Measurements from ENCODE around the gene TMTC1. TPM values are rescaled to one million over a fixed set of nuclear protein-coding genes. Genes with fewer than 3 reads are reported as not detected.

TMTC1 gene
- total RNA-seq, 2 experiments from 2014 or later, result not detected

DNA sequence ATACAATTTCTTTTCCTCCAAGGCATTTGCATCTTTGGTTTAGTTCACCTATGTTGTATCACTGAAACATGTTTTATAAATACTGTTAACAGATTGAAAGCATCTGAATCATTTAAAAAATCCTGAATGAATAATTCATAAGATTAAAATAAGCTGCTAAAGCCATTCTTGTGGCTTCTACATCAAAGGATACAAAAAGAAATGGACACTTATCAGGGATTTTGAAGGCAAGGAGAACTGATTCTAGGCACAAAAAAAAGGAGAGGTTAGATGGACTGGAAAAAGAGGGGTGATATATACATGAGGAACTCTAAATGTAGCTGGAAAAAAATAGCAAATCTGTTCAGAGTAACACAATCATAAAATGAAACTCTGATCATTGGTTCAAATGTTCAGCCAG is 280.5 kb downstream of the TMTC1 start:
- no peaks in the 10 kb centered on the region for H3K9me3 ChIP-seq (ENCODE audit: control insufficient read depth in 1 of 2, insufficient read depth in 1 of 2, low read length in 2 of 2)
- intact Hi-C loops (cut with DNase I, micrococcal nuclease), result no loop called here
- Mint-ChIP-seq H3K4me3 (no peak overlapping the region), H3K9me3 (no peaks in the 10 kb centered on the region), H3K36me3 (ENCODE audit: low read depth) (no peaks in the 10 kb centered on the region), H3K4me1 (ENCODE audit: low read depth) (no peaks in the 10 kb centered on the region), H3K27ac (no peak overlapping the region), H3K27me3 (peaks cover 19% of the 10 kb centered on the region)
- H3K27me3 ChIP-seq (ENCODE audit: control insufficient read depth in 1 of 2, insufficient read depth in 2 of 2, low read length in 2 of 2), result peaks cover 0 to 5% of the 10 kb centered on the region in 2 experiments
- H3K27ac ChIP-seq (ENCODE audit: low read depth in 1 of 2, low read length in 2 of 2), result no peak overlapping the region
- no peak for DNase-seq
- no peaks in the 10 kb centered on the region for H3K4me1 ChIP-seq (ENCODE audit: insufficient read depth, low read length)
- H3K36me3 ChIP-seq (ENCODE audit: insufficient read depth, low read length), result no peaks in the 10 kb centered on the region
- ATAC-seq (ENCODE audit: poor library complexity), result no peak
- TF ChIP-seq, protein P1, sequence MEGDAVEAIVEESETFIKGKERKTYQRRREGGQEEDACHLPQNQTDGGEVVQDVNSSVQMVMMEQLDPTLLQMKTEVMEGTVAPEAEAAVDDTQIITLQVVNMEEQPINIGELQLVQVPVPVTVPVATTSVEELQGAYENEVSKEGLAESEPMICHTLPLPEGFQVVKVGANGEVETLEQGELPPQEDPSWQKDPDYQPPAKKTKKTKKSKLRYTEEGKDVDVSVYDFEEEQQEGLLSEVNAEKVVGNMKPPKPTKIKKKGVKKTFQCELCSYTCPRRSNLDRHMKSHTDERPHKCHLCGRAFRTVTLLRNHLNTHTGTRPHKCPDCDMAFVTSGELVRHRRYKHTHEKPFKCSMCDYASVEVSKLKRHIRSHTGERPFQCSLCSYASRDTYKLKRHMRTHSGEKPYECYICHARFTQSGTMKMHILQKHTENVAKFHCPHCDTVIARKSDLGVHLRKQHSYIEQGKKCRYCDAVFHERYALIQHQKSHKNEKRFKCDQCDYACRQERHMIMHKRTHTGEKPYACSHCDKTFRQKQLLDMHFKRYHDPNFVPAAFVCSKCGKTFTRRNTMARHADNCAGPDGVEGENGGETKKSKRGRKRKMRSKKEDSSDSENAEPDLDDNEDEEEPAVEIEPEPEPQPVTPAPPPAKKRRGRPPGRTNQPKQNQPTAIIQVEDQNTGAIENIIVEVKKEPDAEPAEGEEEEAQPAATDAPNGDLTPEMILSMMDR (IDR thresholded peaks at IDR 0.05), result no peak
- H3K4me3 ChIP-seq (ENCODE audit: low read length), result no peak overlapping the region
- CTCF ChIA-PET, result no interaction called here
- POLR2A ChIA-PET, result interaction anchor here (0.7 kb wide), 1 partner anchor 1639 kb away, joined by 4 read pairs; no protein-coding TSS in a partner anchor

DNA sequence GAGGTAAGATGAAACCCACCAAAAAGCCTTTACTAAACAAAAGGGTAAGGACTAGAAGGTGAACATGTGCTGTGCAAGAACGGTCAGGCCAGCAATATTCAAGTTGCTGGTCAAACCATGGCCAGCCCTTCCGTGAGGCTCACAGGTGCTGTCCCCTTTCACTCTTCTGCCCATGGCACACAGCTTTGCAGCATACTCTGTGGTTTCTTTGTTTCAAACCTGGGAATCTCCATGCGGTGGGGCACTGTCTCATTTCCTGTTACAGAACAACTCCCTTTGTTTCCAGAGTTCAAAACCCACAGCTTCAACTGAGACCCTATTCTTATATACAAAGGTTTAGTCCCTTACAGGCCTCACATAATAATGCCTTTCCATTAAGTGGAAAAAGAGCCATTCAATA is 284.5 kb downstream of the TMTC1 start:
- no peak for DNase-seq
- no peak for ATAC-seq (ENCODE audit: poor library complexity)
- Histone ChIP-seq H3K36me3 (ENCODE audit: insufficient read depth, low read length) (no peaks in the 10 kb centered on the region), H3K27ac (ENCODE audit: low read depth in 1 of 2, low read length in 2 of 2) (no peak overlapping the region), H3K4me1 (ENCODE audit: insufficient read depth, low read length) (no peaks in the 10 kb centered on the region), H3K27me3 (ENCODE audit: control insufficient read depth in 1 of 2, insufficient read depth in 2 of 2, low read length in 2 of 2) (no peaks in the 10 kb centered on the region), H3K4me3 (ENCODE audit: low read length) (no peak overlapping the region), H3K9me3 (ENCODE audit: control insufficient read depth in 1 of 2, insufficient read depth in 1 of 2, low read length in 2 of 2) (no peaks in the 10 kb centered on the region)
- no peaks in the 10 kb centered on the region for H3K4me1 Mint-ChIP-seq (ENCODE audit: low read depth)
- no peaks in the 10 kb centered on the region for H3K36me3 Mint-ChIP-seq (ENCODE audit: low read depth)
- TF ChIP-seq, protein P1 (IDR thresholded peaks at IDR 0.05), result no peak
- POLR2A ChIA-PET, result no interaction called here
- CTCF ChIA-PET, result no interaction called here
- no peaks in the 10 kb centered on the region for H3K9me3 Mint-ChIP-seq
- no peak overlapping the region for H3K4me3 Mint-ChIP-seq
- no peak overlapping the region for H3K27ac Mint-ChIP-seq
- intact Hi-C loops (cut with DNase I, micrococcal nuclease), result no loop called here
- peaks cover 5% of the 10 kb centered on the region for H3K27me3 Mint-ChIP-seq

DNA sequence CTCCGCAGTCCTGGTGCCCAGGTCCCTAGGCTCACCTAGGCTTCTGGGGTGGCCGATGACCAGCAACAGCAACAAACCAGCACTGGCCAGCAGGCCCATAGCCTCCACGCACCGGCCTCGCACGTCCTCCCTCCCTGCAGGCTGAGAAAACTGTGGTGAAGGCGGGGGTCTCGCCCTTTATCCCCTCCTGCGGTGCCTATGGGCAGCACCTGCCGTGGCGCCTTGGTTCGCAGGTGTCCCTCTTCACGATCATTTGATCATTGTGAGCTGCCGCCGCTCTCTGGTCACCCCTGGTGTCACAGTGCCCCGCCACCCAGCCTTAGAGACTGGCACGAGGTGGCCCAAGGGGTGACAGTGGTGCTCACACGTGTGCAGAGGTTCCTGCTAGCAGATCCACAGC is 286.2 kb downstream of the TMTC1 start, which contains the start of gene OVCH1:
OVCH1 (minus strand) TSS at position 99 of the 400 bp plus-strand sequence; CDS start at position 99, 0 bp downstream.
- no peaks in the 10 kb centered on the region for H3K36me3 ChIP-seq (ENCODE audit: insufficient read depth, low read length)
- intact Hi-C loops (cut with DNase I, micrococcal nuclease), result no loop called here
- H3K4me1 Mint-ChIP-seq (ENCODE audit: low read depth), result no peaks in the 10 kb centered on the region
- H3K27ac ChIP-seq (ENCODE audit: low read depth in 1 of 2, low read length in 2 of 2), result no peak within 1 kb of the TSS
- no peaks in the 10 kb centered on the region for H3K9me3 Mint-ChIP-seq
- CTCF ChIA-PET, result no interaction called here
- peaks cover 11% of the 10 kb centered on the region for H3K27me3 Mint-ChIP-seq
- no peak for ATAC-seq (ENCODE audit: poor library complexity)
- H3K4me3 ChIP-seq (ENCODE audit: low read length), result no peak within 1 kb of the TSS
- no peak within 1 kb of the TSS for H3K27ac Mint-ChIP-seq
- H3K36me3 Mint-ChIP-seq (ENCODE audit: low read depth), result no peaks in the 10 kb centered on the region
- POLR2A ChIA-PET, result no interaction called here
- no peak for DNase-seq
- no peaks in the 10 kb centered on the region for H3K27me3 ChIP-seq (ENCODE audit: control insufficient read depth in 1 of 2, insufficient read depth in 2 of 2, low read length in 2 of 2)
- H3K4me3 Mint-ChIP-seq, result no peak within 1 kb of the TSS
- no peaks in the 10 kb centered on the region for H3K9me3 ChIP-seq (ENCODE audit: control insufficient read depth in 1 of 2, insufficient read depth in 1 of 2, low read length in 2 of 2)
- TF ChIP-seq, protein P1 (IDR thresholded peaks at IDR 0.05), result no peak
- H3K4me1 ChIP-seq (ENCODE audit: insufficient read depth, low read length), result no peaks in the 10 kb centered on the region

Data from CD4-positive, alpha-beta T cell (primary cell).